Pancreas (tissue), 10 donors: Measurements from ENCODE around the gene SEC14L1. TPM values are rescaled to one million over a fixed set of nuclear protein-coding genes. Genes with fewer than 3 reads are reported as not detected.

Experiments
- ATAC-seq, 4 donors: fragments of 200-7000 bp; cut with Tn5 transposase; one replicate each; pipeline versions ENCODE4 v1.8.0 to v1.9.1; 2020; ENCODE audit warnings: mild to moderate bottlenecking in 4 of 4, moderate library complexity in 4 of 4
- DNase-seq, 6 donors: peaks; one replicate each; pipeline ENCODE4 v3.0.0-alpha.2; 2020
- FAIRE-seq: peaks from 2 replicates; lab custom pipeline; 2012; peaks lifted over from hg19 to GRCh38; lab: Jason Lieb, UNC
- H3K27ac ChIP-seq, 4 donors: fragments of 200-600 bp; sonication (generic); 1 replicate in 3 of 4; 2 replicates in 1 of 4; pipeline versions ENCODE4 v1.5.0 to v1.8.0; 2020
- H3K27me3 ChIP-seq, 4 donors: fragments of 200-600 bp; one replicate each; pipeline ENCODE4 v1.8.0; 2021
- H3K36me3 ChIP-seq, 3 donors: fragments of 200-600 bp; sonication (generic) in 1 of 3; one replicate each; pipeline versions ENCODE4 v1.5.0 to v1.8.0; 2020 to 2021
- H3K4me1 ChIP-seq, 3 donors: fragments of 200-600 bp; one replicate each; pipeline ENCODE4 v1.8.0; 2021
- H3K4me3 ChIP-seq, 4 donors: fragments of 200-600 bp; sonication (generic) in 2 of 4; one replicate each; pipeline versions ENCODE4 v1.5.0 to v1.8.0; 2020 to 2021
- H3K9me3 ChIP-seq, 4 donors: fragments of 200-600 bp; one replicate each; pipeline ENCODE4 v1.8.0; 2021
- WGBS, 2 donors: extraction: QIAGEN DNeasy Blood & Tissue Kit; methylation state at CpG; one replicate each; pipeline ENCODE4 v1.1.7; 2013; 5-methylcytosine and 5-hydroxymethylcytosine counted together
- intact Hi-C, 3 donors: fragments of 100-400 bp; cut with DNase I; formaldehyde crosslinking; loops; one replicate each; pipeline versions ENCODE4 v1.11.1 to v1.14.2; 2022
- polyA plus RNA-seq, 2 donors: library from polyadenylated mRNA; stranded (reverse); fragments of 200-250 nt; gene quantifications; one replicate each; pipeline ENCODE4 v1.2.3, GENCODE V29; 2013
- total RNA-seq, 6 donors: library from RNA; stranded (reverse); fragmentation: NEBNext Ultra II Directional in 4 of 6; extraction: Animal tissue kit (Norgen Biotek cat#: 25700) in 4 of 6; gene quantifications; one replicate each; pipeline versions ENCODE4 v1.2.1 to v1.2.4, GENCODE V29; 2021 to 2023
- TF ChIP-seq, protein P1 (sequence below), 4 donors: fragments of 200-600 bp; sonication (generic) in 3 of 4; IDR thresholded peaks; one replicate each; pipeline versions ENCODE4 v1.5.0 to v1.8.0; 2021; ENCODE audit warnings: antibody characterized with exemption in 4 of 4
- donor health status: healthy with polysubstance abuse.
- donor health status: DM: no; HTN: no; CAD: no; lungs with moderate emphysema.
- donor health status: DM: no; HTN: no; CAD: no.
- donor health status: control.
- donor health status: control.
- donor health status: Bipolar disorder and iron deficiency.
- donor health status: DM: yes; HTN: yes; CAD: no.
- donor health status: DM: no; HTN: no; CAD: no.
- donor health status: DM: no; HTN: no; CAD: no.
- donor health status: DM: yes; HTN: yes; CAD: no.

Gene SEC14L1
- total and polyA plus RNA-seq, 8 donors, result 17.8 to 45.5 (median 31.8) TPM

DNA sequence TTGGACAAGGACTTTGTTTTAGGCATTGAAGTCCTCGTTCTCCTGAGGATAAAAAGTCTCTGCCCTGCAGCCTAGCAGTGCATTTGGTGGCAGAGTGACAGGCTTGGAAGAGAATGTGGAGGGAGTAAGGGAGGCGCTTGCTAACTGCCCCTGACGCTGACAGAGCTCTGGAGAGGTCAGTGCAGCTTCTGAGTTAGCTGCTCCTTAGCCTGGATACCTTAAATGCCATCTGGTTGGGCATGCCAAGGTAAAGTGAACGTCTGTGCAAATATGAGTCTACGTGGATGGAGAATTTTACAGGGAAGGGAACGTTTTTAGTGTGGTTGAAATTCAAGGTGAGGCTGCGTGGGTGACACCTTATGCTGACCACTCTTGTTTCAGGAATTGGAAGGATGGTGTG lies 44.4 kb downstream of the SEC14L1 start:
- TF ChIP-seq, protein P1, sequence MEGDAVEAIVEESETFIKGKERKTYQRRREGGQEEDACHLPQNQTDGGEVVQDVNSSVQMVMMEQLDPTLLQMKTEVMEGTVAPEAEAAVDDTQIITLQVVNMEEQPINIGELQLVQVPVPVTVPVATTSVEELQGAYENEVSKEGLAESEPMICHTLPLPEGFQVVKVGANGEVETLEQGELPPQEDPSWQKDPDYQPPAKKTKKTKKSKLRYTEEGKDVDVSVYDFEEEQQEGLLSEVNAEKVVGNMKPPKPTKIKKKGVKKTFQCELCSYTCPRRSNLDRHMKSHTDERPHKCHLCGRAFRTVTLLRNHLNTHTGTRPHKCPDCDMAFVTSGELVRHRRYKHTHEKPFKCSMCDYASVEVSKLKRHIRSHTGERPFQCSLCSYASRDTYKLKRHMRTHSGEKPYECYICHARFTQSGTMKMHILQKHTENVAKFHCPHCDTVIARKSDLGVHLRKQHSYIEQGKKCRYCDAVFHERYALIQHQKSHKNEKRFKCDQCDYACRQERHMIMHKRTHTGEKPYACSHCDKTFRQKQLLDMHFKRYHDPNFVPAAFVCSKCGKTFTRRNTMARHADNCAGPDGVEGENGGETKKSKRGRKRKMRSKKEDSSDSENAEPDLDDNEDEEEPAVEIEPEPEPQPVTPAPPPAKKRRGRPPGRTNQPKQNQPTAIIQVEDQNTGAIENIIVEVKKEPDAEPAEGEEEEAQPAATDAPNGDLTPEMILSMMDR (IDR thresholded peaks at IDR 0.05), result no peak
- intact Hi-C loops, result no loop called here
- Histone ChIP-seq H3K36me3 (no peaks in the 10 kb centered on the region), H3K27ac (no peak overlapping the region), H3K4me1 (peaks cover 0 to 37% (median 6%) of the 10 kb centered on the region in 3 donors), H3K4me3 (no peak overlapping the region), H3K9me3 (no peaks in the 10 kb centered on the region), H3K27me3 (no peaks in the 10 kb centered on the region)
- no peak for DNase-seq
- ATAC-seq, result peak in 2 of 4 donors; percentile 43 to 44
- 39 to 44% methylated on average over 7 of the region's 7 CpGs for WGBS, 2 donors
- FAIRE-seq, result no peak

DNA sequence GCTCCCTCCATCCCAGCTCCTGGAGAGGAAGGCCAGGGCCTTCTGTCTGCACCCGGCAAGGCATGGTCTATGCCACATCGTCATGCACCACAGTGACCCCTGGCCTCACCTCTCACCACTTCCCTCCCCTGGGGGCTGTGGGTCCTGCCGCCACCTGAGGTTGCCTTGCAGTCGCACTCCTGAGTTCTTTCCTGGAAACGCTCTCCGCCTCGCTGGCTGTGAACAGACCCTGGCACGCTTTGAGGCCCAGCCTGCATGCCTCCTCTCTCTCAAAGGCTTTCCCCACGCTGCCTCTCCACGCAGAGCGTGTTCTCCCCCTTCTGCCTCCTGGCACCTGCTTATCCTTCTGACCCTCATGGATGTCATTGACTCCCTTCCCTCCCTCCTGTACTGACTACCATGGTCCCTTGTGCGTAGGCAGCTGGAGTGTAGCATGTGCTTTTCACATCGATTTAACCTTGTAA lies 45.4 kb downstream of the SEC14L1 start:
- peaks cover 0 to 37% (median 6%) of the 10 kb centered on the region in 3 donors for H3K4me1 ChIP-seq
- H3K27ac ChIP-seq, result no peak overlapping the region
- no peak for FAIRE-seq
- WGBS, 2 donors, result 65 to 66% methylated on average over 13 of the region's 13 CpGs
- no peaks in the 10 kb centered on the region for H3K9me3 ChIP-seq
- peak; percentile 32 to 67 (median 42) for ATAC-seq
- peaks cover 0 to 2% (median 0%) of the 10 kb centered on the region in 3 donors for H3K36me3 ChIP-seq
- intact Hi-C loops, result no loop called here
- TF ChIP-seq, protein P1 (IDR thresholded peaks at IDR 0.05), result no peak
- H3K27me3 ChIP-seq, result no peaks in the 10 kb centered on the region
- DNase-seq, result no peak
- no peak overlapping the region for H3K4me3 ChIP-seq

DNA sequence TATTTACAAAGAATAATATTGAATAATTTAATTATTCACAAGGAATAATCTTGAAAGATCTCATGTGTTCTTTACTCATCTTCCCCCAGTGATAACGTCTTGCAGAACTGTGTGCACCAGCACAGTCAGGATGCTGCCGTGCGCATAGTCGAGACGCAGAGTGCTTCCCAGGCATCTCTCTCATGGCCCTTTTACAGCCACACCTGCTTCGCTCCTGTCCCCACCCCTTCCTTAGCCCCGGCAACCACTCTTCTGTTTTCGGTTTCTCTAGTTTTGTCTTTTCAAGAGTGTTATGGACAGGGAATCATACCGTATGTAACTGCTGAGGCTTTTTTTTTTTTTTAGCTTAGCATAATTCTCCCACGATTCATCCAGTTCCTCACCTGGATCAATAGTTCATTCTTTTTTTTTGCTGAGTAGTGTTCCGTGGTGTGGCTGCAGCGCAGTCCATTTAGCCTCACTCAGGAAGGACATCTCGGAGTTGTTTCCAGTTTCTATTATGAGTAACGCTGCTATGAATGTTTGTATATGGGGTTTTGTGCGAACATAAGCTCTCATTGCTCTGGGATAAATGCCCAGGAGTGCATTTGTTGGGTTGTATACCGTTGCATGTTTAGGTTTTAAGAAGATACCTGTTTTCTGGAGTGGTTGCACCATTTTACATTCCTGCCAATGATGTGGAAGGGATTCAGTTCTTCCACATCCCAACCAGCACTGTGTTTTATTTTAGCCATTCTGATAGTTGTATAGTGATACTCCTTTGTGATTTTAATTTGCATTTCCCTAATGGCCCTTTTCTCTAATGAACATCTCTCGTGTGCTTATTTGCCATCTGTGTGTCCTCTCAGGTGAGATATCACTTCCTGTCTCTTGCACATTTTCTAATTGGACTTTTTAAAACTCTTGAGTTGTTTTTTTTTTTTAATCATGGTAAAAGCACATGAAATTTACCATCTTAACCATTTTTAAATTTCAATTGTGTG lies 47.6 kb downstream of the SEC14L1 start:
- Histone ChIP-seq H3K9me3 (no peaks in the 10 kb centered on the region), H3K27ac (no peak overlapping the region), H3K27me3 (no peaks in the 10 kb centered on the region), H3K4me1 (peaks cover 0 to 21% (median 6%) of the 10 kb centered on the region in 3 donors), H3K4me3 (no peak overlapping the region), H3K36me3 (peaks cover 0 to 16% (median 7%) of the 10 kb centered on the region in 3 donors)
- DNase-seq (no peak), FAIRE-seq (no peak), ATAC-seq (no peak)
- intact Hi-C loops, result no loop called here
- TF ChIP-seq, protein P1 (IDR thresholded peaks at IDR 0.05), result no peak
- 76 to 92% methylated on average over 17 of the region's 17 CpGs for WGBS, 2 donors

DNA sequence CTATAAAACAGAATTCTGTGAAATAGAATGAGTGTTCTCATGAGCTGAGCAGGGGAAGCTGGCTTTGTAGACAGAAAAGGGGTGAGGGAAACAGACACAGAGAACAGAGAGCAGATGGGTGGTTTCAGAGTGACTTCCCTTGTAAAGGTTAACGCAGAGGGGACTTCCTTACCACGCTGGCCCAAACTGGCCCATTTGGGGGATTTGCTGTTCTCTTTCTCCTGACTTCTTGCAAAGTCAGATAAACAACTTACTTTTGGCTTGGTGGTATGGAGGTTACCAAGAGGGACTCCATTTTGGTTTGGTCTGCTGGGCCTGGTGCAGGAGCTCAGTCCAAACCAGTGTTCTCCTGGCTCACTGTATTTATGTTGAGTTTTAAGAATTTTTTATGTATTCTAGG lies 48.4 kb downstream of the SEC14L1 start:
- ATAC-seq (peak in 1 of 4 donors; percentile 15), FAIRE-seq (no peak)

More for the DNA sequence above, 48.4 kb downstream of the SEC14L1 start:
- intact Hi-C loops, result no loop called here
- Histone ChIP-seq H3K36me3 (peaks cover 0 to 23% (median 7%) of the 10 kb centered on the region in 3 donors), H3K27me3 (no peaks in the 10 kb centered on the region), H3K4me3 (no peak overlapping the region), H3K27ac (no peak overlapping the region), H3K4me1 (peaks cover 0 to 21% (median 6%) of the 10 kb centered on the region in 3 donors), H3K9me3 (no peaks in the 10 kb centered on the region)
- TF ChIP-seq, protein P1 (IDR thresholded peaks at IDR 0.05), result no peak
- DNase-seq, result no peak
- WGBS, 2 donors, result 64 to 88% methylated on average over 2 of the region's 2 CpGs
